Measurements from ENCODE around the gene IPCEF1. TPM values are rescaled to one million over a fixed set of nuclear protein-coding genes. Genes with fewer than 3 reads are reported as not detected.

IPCEF1 gene
- total RNA-seq, 3 donors from 2014 or later (not counting 1 experiment from before 2014, with no cell fraction given) = 31.4 to 53.2 (median 45.5) TPM

DNA sequence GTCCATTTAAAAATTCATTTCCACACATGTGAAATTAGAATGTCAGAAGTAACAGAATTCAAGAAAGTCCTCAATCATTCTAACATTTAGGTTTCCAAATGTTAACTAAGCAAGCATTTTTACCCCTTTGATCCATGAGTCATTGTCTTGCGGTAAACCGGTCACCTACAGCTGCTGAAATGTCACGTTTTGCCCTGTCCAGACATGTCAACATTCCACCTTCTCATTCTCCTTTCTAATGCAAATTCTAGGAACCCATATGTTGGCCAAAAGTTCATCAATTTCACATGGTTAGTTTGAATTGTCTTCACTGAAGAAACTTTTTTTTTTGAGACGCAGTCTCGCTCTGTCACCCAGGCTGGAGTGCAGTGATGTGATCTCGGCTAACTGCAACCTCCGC lies 117.2 kb downstream of the IPCEF1 start:
- intact Hi-C loops (cut with micrococcal nuclease) = no loop called here
- Histone ChIP-seq H3K4me1 (ENCODE audit: control insufficient read depth, insufficient read depth, low read length) (peaks cover 30% of the 10 kb centered on the region), H3K27me3 (ENCODE audit: control insufficient read depth, insufficient read depth, low read length) (no peaks in the 10 kb centered on the region), H3K36me3 (ENCODE audit: control insufficient read depth, insufficient read depth, low read length) (peaks cover 9% of the 10 kb centered on the region), H3K9me3 (ENCODE audit: control insufficient read depth, insufficient read depth, low read length) (no peaks in the 10 kb centered on the region), H3K27ac (ENCODE audit: low read length) (no peak overlapping the region), H3K4me3 (ENCODE audit: low read length) (no peak overlapping the region)
- Mint-ChIP-seq H3K36me3 (peaks cover 10% of the 10 kb centered on the region), H3K27ac (peak overlapping the region; percentile 9 to 18), H3K27me3 (ENCODE audit: low read depth in 2 of 2) (no peaks in the 10 kb centered on the region), H3K4me3 (no peak overlapping the region), H3K9me3 (peaks cover 2 to 5% of the 10 kb centered on the region in 2 donors), H3K4me1 (peaks cover 64 to 65% of the 10 kb centered on the region in 2 donors)
- ATAC-seq (no peak), DNase-seq (peak in 1 of 2 donors; percentile 58)
- 77% methylated on average over 7 of the region's 7 CpGs for WGBS (ENCODE audit: insufficient coverage)
- TF ChIP-seq, protein P1, sequence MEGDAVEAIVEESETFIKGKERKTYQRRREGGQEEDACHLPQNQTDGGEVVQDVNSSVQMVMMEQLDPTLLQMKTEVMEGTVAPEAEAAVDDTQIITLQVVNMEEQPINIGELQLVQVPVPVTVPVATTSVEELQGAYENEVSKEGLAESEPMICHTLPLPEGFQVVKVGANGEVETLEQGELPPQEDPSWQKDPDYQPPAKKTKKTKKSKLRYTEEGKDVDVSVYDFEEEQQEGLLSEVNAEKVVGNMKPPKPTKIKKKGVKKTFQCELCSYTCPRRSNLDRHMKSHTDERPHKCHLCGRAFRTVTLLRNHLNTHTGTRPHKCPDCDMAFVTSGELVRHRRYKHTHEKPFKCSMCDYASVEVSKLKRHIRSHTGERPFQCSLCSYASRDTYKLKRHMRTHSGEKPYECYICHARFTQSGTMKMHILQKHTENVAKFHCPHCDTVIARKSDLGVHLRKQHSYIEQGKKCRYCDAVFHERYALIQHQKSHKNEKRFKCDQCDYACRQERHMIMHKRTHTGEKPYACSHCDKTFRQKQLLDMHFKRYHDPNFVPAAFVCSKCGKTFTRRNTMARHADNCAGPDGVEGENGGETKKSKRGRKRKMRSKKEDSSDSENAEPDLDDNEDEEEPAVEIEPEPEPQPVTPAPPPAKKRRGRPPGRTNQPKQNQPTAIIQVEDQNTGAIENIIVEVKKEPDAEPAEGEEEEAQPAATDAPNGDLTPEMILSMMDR (IDR thresholded peaks at IDR 0.05) = no peak

DNA sequence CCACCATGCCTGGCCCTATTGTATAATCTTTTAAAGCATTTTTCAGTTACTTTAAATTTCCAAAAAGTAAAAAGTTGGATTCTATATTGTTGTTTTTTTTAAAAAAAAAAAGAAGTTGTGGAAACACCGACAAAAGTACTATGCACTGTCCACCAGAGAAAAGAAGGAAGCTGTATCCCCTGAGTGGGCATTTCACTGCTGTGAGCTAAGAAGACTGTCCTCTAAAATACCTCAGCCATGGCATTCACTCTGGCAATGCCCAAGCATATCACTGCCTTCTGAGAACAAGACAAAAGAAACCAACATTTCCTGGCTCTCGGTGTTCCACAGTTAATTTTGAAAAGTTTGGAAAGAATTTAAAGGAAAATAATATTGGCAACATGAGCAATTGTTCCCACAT lies 117.8 kb downstream of the IPCEF1 start:
- peak overlapping the region; percentile 9 to 18 for H3K27ac Mint-ChIP-seq
- DNase-seq (no peak), ATAC-seq (no peak)
- TF ChIP-seq, protein P1 (IDR thresholded peaks at IDR 0.05) = no peak
- H3K4me3 Mint-ChIP-seq = no peak overlapping the region
- H3K27ac ChIP-seq (ENCODE audit: low read length) = no peak overlapping the region
- H3K9me3 Mint-ChIP-seq = peaks cover 2 to 5% of the 10 kb centered on the region in 2 donors
- no peak overlapping the region for H3K4me3 ChIP-seq (ENCODE audit: low read length)
- H3K36me3 ChIP-seq (ENCODE audit: control insufficient read depth, insufficient read depth, low read length) = peaks cover 8% of the 10 kb centered on the region
- intact Hi-C loops (cut with micrococcal nuclease) = no loop called here
- no peaks in the 10 kb centered on the region for H3K27me3 Mint-ChIP-seq (ENCODE audit: low read depth in 2 of 2)
- H3K4me1 ChIP-seq (ENCODE audit: control insufficient read depth, insufficient read depth, low read length) = peaks cover 31% of the 10 kb centered on the region
- peaks cover 10% of the 10 kb centered on the region for H3K36me3 Mint-ChIP-seq
- 90% methylated on average over 1 of the region's 2 CpGs for WGBS (ENCODE audit: insufficient coverage)
- H3K9me3 ChIP-seq (ENCODE audit: control insufficient read depth, insufficient read depth, low read length) = no peaks in the 10 kb centered on the region
- peaks cover 64 to 65% of the 10 kb centered on the region in 2 donors for H3K4me1 Mint-ChIP-seq
- no peaks in the 10 kb centered on the region for H3K27me3 ChIP-seq (ENCODE audit: control insufficient read depth, insufficient read depth, low read length)

DNA sequence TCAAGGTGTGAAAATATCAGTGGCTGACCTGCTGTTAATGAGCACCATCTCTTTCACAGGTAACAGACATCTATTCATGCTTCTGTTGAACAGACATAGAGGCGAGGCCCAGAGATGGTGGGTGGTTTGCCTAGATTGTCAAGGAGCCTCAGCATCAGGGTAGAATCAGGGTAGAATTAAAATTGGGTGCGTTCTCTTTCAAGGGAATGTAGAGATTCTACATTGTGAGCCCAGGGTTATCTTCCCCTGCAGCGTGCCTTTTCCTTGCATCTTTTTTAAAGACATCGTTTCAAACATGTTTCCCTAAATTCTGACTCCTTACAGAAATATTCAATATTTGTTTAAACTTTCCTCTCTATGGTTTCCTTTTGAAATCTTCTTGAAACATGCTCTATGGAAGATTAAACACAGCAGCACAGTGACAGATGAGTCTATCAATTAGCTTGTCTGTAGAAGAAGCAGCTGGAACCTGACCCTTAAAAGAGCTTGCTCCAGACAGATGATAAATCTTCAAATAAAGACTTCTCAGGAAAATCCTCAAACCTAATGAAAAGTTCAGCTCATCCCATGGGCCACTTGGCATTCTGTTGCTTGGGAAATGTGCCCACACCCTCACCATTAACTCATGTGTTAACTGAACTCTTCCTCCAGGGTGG lies 119.8 kb downstream of the IPCEF1 start:
- H3K4me1 ChIP-seq (ENCODE audit: control insufficient read depth, insufficient read depth, low read length) = peaks cover 28% of the 10 kb centered on the region
- WGBS (ENCODE audit: insufficient coverage) = 98% methylated on average over 4 of the region's 4 CpGs
- Mint-ChIP-seq H3K27me3 (ENCODE audit: low read depth in 2 of 2) (no peaks in the 10 kb centered on the region), H3K9me3 (no peaks in the 10 kb centered on the region), H3K4me3 (no peak overlapping the region), H3K36me3 (no peaks in the 10 kb centered on the region), H3K27ac (peak overlapping the region in 1 of 2 donors; percentile 75), H3K4me1 (peaks cover 59 to 60% of the 10 kb centered on the region in 2 donors)
- no peak for ATAC-seq
- H3K27me3 ChIP-seq (ENCODE audit: control insufficient read depth, insufficient read depth, low read length) = no peaks in the 10 kb centered on the region
- TF ChIP-seq, protein P1 (IDR thresholded peaks at IDR 0.05) = no peak
- H3K9me3 ChIP-seq (ENCODE audit: control insufficient read depth, insufficient read depth, low read length) = no peaks in the 10 kb centered on the region
- intact Hi-C loops (cut with micrococcal nuclease) = no loop called here
- no peak overlapping the region for H3K27ac ChIP-seq (ENCODE audit: low read length)
- no peaks in the 10 kb centered on the region for H3K36me3 ChIP-seq (ENCODE audit: control insufficient read depth, insufficient read depth, low read length)
- DNase-seq = no peak
- no peak overlapping the region for H3K4me3 ChIP-seq (ENCODE audit: low read length)
